ENCODE data around the gene LCN12.
"Not testable (repeated sequence)": the region's sequence is repeated elsewhere in the genome, so short reads cannot be mapped to it uniquely, and the experiment has no call there.

Gene LCN12

DNA sequence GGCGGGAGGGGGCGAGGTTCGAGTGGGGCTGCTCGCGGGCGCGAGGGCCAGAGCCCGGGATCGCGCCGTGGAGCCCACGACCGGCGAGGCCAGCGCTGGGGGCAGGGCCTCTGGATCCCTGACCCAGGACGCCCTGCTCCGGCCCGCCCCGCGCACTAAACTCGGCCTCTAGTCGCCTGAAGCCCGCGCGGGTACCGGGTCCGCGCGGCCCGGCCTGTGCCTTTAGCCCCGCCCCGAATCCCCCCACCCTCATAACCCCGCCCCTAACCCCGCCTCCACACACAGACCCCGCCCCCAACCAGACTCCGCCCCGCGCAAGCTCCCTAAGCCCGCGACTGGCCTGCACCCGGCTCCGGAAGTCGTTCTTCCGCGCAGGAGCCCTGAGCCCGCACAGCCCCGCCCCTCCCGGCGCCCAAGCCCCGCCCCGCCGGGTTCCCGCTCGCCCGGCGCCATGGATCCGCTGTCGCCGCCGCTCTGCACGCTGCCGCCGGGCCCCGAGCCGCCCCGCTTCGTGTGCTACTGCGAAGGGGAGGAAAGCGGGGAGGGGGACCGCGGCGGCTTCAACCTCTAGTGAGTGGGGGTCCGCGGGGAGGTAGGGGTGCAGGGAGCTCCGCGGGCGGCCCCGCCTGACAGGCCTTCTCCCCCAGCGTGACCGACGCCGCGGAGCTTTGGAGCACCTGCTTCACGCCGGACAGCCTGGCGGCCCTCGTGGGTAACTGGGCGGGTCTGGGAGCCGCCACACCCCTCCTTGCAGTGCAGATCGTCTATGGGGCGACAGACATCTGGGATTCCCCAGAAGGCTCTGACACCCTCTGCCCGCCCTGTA is 40.1 kb downstream of the LCN12 start, which contains the start of gene PAXX:
TSS of gene PAXX (plus strand) at position 430 of the 826 bp plus-strand sequence. CDS start at position 452, 22 bp downstream.
- peak; percentile 99 for DNase-seq (ENCODE audit: low spot score)

DNA sequence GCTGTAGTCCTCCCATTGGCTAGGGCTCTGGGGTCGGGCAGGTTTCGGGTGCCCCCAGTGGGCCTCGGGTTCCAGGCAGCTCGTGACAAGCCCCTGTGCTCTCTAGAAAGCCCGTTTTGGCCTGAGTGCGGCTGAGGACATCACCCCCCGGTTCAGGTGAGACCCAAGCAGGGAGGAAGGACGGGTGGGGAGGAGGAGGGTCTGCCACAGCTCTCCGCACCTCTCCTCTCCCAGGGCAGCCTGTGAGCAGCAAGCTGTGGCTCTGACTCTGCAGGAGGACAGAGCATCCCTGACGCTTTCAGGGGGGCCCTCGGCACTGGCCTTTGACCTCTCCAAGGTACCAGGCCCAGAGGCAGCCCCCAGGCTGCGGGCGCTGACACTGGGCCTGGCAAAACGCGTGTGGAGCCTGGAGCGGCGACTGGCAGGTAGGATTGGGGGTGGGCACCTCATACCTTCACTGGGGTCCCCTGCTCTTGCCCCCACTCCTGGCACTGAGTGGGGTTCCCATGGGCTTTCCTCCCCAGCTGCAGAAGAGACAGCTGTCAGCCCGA is 40.8 kb downstream of the LCN12 start:
- DNase-seq (ENCODE audit: low spot score) = no peak

- DNase-seq (ENCODE audit: low spot score) = no peak
Observed at GRCh38 chr9:136994180-136994887, 42.3 kb downstream of the LCN12 start.

- peak; percentile 80 for DNase-seq (ENCODE audit: low spot score)
Observed at GRCh38 chr9:136994888-136995230, 42.8 kb downstream of the LCN12 start.

GRCh38 chr9:136995362-136995761 is 43.3 kb downstream of the LCN12 start:
- no peak for DNase-seq (ENCODE audit: low spot score)

DNA sequence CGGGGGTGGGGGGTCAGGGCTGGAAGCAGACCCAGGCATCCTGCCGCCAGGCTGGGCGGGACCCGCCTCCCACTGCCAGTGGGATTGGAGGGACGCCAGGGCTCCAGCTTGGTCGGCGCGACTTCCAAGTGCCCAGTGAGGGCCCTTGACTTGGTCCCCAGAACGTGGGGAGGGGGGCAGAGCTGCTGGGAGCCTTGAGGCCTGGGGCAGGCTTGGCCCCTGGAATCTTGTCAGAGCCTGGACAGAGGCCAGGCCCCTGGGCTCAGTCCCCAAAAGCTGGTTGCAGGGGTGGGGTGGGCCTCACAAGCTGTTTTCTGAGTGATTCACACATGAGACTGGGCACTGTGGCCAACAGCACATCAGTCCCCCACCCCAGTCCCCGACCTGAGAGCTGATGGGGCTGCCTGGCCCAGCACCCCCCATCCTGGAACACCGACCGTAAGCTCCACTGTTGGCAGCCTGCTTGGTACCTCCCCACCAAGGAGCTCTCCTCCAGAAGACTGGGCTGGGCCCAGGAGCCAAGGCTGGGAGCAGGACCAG is 43.8 kb downstream of the LCN12 start:
- DNase-seq (ENCODE audit: low spot score) = no peak

- peak; percentile 78 for DNase-seq (ENCODE audit: low spot score)
Observed at GRCh38 chr9:136996361-136997292, 44.6 kb downstream of the LCN12 start, which contains the start of gene CLIC3. Gene CLIC3 (minus strand): TSS chr9:136996568. CDS start chr9:136996543, 25 bp downstream.

DNA sequence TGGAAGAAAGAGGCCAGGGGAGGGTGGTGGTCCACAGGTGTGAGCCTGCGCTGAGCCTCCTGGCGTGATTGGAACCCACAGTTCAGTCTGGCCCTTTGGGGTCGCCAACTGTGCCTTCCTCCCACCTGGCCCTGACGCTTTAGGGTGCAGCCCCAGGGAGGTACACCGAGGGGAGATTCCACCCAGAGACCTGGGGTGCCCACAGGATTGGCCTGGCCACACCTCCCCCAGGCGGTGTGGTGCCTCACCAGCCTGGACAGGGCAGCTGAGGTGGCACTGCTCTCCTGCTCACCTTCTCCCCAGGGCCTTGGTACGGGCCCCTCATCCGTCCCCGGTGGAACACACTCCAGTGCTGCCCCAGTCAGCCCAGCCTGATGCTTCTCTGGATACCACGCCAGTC is 45.3 kb downstream of the LCN12 start:
- no peak for DNase-seq (ENCODE audit: low spot score)

GRCh38 chr9:136997830-136998234 is 45.8 kb downstream of the LCN12 start:
- DNase-seq (ENCODE audit: low spot score) = no peak

- no peak for DNase-seq (ENCODE audit: low spot score)
Observed at GRCh38 chr9:137000177-137000930, 48.3 kb downstream of the LCN12 start.

DNA sequence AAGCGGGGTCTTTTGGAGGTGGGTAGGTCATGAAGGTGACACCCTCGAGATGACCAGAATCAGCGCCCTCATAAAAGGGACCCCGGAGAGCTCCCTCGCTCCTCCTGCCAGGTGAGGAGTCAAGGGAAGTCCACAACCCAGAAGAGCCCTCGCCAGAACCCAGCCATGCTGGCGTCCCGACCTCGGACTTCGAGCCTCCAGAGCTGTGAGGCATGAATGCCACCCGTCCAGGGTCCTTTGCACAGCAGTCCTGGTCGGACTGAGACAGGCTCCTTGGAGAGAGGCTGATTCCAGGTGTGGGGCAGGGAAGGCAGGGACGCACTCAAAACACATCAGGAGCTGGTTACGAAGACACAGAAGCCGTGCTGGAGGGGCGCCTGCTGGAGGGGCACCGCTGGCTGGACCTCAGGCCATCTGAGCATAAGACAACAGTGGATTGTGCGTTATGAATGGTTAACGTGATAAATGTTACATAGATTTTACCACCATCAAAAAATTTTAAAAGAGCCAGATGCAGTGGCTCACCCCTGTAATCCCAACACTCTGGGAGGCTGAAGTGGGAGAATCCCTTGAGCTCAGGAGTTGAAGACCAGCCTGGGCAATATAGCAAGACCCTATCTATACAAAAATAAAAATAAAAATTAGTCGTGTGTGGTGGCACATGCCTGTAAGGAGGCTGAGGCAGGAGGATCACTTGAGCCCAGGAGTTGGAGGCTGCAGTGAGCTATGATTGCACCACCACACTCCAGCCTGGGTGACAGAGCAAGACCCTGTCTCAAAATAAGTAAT is 50.0 kb downstream of the LCN12 start:
- DNase-seq (ENCODE audit: low spot score) = peak; percentile 3

DNA sequence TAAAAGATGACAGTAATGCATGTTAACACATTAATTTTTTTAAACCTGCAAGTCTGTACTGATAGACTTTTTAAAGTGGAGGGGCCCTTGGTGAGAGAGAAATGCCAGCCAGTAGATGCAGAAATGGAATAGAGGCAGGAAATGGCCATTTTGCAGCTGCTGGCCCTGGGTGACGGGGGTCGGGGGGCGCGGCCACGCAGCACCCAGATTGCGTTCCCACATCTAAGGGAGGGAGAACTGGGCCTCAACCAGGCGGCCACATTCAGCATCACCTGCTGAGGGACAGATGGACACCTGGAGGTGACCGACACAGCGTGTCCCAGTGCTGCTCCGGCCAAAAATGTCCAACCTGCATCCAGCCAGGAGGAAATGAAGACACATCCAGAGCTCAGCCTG is 50.6 kb downstream of the LCN12 start:
- DNase-seq (ENCODE audit: low spot score) = peak; percentile 4

- not testable (repeated sequence) for DNase-seq (ENCODE audit: low spot score)
Observed at GRCh38 chr9:137004285-137004684, 52.2 kb downstream of the LCN12 start.
